Left lung (tissue), 8 donors: ENCODE data around the gene LRP4. TPM values are rescaled to one million over a fixed set of nuclear protein-coding genes. Genes with fewer than 3 reads are reported as not detected.

Experiments
- polyA plus RNA-seq, 6 donors: library from polyadenylated mRNA; unstranded; fragments of 120-200 nt; gene quantifications; one replicate each; pipeline ENCODE4 v1.2.1, GENCODE V29; 2013; ENCODE audit not compliant: insufficient read length in 6 of 6
- total RNA-seq, 2 donors: library from RNA; stranded (reverse); fragmentation: NEBNext Ultra II Directional; extraction: Animal tissue kit (Norgen Biotek cat#: 25700); gene quantifications; one replicate each; pipeline ENCODE4 v1.2.1, GENCODE V29; 2021
- donor health status: DM: no; HTN: yes; CAD: no.
- donor health status: DM: no; HTN: no; CAD: no.

Gene LRP4
- total and polyA plus RNA-seq, 8 donors: 4.9 to 30.8 (median 25.6) TPM

Other genes starting within 250 kb of the LRP4 start
- 10 to 100 TPM; 81.8 to 90.3 TPM for gene ARHGAP1, start 217.9 kb downstream of the LRP4 start, total RNA-seq
- gene ARHGAP1, start 217.9 kb downstream of the LRP4 start, polyA plus RNA-seq: 10 to 100 TPM; 59.9 to 72.9 (median 66.3) TPM
- gene ZNF408, start 217.5 kb downstream of the LRP4 start, total RNA-seq: 1 to 10 TPM; 5.8 to 8.6 TPM
- gene ZNF408, start 217.5 kb downstream of the LRP4 start, polyA plus RNA-seq: 10 to 100 TPM in 4 of 6 donors, 1 to 10 TPM in 2; 9.4 to 11.6 (median 10.7) TPM
- gene F2, start 199.3 kb downstream of the LRP4 start, total RNA-seq: not detected
- gene F2, start 199.3 kb downstream of the LRP4 start, polyA plus RNA-seq: under 1 TPM in 3 of 6 donors, not detected in 3; 0.17 to 0.56 (median 0.42) TPM
- 10 to 100 TPM; 58.8 to 84.1 TPM for gene CKAP5, start 72.3 kb downstream of the LRP4 start, total RNA-seq
- gene CKAP5, start 72.3 kb downstream of the LRP4 start, polyA plus RNA-seq: 100 to 1,000 TPM in 2 of 6 donors, 10 to 100 TPM in 4; 77.2 to 130 (median 92.7) TPM
- 10 to 100 TPM; 28.7 to 36.4 TPM for gene CSTPP1, start 18.2 kb upstream of the LRP4 start, total RNA-seq
- 10 to 100 TPM; 48.8 to 56.0 (median 52.5) TPM for gene CSTPP1, start 18.2 kb upstream of the LRP4 start, polyA plus RNA-seq